SHP77 treated with DMSO at 0.1 percent for 48 hours (cell line): Measurements from ENCODE around the gene FLNB.
"Not testable (repeated sequence)": the region's sequence is repeated elsewhere in the genome, so short reads cannot be mapped to it uniquely, and the experiment has no call there.

ENCODE experiments used
- DNase-seq: peaks from one replicate; lab custom pipeline; 2025; lab: John Stamatoyannopoulos, UW

FLNB gene

DNA sequence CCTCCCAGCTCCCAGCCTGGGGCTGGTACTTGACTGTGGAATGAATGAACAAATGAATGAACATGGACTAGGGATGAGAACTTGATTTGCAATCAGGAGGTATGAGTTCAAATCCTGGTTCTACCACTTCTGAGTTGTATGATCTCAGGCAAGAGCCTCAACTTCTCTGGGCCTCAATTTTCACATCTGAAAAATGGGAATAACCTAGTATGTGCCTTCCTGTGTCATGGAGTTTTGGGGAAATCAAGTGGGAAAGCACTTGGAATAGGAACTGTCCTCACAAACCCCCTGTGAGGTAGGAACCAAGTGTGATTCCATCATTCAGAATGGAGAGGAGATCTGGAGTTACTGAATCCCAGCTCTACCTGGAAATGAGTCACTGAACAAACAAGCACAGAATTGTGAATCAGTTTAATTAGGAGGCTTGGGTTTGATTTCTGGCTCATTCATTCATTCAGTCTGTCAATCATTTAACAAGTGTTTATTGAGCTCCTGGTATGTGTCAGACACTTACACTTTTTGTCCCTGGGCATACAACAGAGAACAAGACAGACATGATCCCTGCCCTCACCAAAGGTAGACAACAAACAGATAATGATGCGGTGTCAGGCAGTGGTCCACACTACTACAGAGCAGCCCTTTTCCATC is 172.8 kb downstream of the FLNB start:
- no peak for DNase-seq

DNA sequence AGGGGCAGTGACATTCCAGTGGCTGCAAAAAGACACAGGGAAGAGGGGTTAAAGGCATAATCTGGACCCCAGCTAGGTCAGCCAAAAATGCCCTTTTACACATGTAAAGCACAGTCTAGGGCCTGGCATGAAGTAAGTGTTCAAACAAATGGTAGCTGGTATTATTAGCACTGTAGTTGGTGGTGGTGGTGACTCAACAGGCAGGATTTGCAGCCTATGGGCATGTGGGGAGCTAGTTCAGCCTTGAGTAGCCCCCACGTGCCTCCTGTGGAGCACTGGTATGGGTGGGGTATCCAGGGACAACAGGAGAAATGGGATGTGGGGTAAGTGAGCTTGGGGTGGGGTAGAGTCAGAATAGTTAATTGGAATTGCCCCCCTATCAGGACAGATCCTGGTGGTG is 175.0 kb downstream of the FLNB start:
- DNase-seq, result no peak

DNA sequence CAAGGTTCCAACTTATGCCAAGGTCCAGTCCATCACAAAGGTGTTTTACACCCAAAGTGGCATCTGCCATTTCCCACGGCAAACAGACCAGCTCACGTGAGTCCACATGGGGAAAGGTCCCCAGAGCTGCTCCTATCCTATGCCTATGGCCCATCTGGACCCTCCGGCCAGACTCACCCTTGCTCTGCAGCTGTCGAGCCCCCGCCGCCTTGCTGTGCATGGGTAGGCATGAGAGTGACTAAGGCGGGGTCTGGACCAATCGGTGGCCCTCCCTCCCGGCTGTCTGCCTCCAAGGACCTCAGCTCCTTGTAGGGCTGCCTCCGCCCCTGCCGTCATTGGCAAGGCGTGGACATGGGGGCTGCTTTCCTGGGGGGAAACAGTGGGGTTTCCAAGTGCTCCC is 175.7 kb downstream of the FLNB start:
- DNase-seq, result no peak

DNA sequence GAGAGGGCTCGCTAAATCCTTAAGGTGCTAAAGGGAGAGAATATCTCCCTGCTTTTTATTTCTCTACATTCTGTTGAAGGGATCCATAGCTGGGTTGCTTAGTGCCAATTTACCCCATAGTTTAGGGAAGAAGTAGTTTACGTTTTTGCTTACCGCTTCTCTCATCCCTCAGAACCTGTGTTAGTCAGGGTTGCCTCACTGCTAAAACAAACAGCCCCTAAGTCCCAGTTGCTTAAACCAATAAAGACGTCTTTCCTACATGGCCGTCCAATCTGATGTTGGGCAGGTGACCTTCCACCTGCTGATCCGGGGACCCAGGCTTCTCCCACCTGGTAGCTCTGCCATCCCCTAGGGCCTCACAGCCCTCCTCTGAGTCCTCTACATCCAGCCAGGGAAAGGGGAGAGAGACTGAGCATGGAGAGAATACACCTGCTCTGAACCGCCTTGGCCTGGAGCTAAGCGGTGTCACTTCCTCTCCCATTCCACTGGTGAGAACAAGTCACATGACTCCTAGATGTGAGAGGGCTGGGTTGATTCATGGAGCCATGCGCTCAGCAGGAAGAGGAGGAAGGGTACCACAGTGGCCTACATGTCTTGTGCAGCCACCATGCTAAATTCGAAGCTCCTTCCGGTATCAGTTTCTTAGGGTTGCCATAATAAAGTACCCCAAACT is 176.2 kb downstream of the FLNB start:
- no peak for DNase-seq

DNA sequence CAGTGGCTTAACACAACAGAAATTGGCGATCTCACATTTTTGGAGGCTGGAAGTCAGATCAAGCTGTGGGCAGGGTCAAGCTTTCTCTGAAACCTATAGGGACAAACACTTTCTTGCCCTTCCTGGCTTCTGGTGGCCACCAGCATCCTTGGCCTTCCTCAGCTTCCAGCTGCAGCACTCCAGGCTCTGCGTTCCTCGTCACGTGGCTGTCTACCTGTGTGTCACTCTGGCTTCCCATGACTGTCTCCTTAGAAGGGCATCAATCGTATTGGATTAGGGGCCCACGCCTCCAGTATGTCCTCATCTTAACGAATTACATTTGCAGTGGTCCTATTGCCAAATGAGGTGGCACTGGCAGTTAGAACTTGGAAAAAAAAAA is 176.7 kb downstream of the FLNB start:
- no peak for DNase-seq

DNA sequence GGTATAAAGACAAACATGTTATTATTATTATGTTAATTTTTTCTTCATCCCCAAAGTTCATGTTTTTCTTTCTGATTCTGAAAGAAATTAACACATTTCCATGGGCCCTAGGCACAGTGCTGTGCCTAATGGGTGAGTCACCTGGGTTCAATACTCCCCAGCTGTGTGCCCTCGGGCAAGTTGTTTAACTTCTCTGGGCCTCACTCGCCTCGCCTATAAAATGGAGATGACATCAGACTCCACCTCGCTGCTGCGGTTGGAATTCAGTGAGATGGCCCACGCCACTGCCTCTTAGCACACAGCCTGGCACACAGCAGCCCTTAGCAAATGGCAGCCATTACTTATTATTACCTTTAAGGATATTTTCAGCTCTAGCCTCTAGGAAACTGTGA is 179.9 kb downstream of the FLNB start:
- DNase-seq, result no peak

DNA sequence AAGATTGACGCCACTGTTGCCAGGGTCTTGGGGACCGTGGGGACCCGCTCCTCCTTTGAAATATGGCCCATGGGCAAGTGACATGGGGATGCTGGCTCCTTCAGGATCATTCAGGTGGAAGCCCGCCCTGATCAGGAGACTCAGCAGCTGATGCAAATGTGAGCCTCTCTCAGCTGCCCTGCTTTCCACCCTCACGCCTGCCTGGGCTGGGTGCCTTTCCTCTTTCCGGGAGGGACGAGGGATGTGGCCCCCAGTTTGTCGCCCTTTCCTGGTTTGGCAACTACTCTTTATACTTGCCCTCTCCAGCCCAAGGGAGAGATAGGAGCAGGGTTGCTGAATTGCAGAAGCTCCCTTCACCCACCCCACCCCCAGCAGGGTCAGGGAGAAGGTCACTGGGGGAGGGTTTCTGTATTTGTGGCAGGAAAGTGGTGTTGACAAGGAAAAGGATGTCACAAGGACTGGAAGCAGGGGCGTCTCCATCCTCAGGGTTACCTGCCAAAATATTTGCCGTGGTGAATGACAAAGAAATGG is 180.8 kb downstream of the FLNB start:
- no peak for DNase-seq

DNA sequence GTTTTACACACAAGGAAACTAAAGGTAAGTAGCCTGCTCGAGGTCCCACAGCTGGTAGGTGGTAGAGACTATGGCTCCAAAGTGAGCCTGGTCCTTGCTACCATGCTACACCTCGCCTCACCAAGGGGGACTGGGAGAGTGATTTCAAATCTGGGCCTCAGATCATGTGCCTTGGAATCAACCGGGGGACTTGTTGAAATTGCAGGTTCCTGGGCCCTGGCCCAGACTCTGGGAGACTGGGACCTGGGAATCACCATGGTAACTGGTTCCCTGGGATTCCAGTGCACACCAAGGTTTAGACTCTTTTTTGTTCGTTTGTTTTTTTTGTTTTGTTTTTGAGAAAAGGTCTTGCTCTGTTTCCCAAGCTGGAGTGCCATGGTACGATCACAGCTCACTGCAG is 181.5 kb downstream of the FLNB start:
- DNase-seq, result no peak

DNA sequence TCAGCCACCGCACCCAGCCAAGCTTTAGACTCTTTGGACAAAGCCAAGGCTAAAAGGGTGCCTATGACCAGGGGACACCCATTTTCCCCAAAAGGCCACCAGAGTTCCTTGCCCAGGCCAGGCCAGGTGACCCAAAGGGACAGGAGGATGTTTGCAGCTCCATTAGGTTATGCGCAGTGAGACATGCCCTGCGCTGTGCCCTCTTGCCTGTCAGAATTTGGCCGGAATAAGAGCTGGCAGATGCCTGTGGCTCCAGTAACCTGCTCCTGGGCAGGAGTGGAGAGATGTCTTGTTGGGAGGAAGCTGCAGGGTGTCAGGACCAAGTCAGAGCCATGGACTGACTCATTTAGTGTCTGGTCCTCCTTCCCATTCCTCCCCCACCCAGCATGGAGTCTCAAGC is 182.1 kb downstream of the FLNB start:
- no peak for DNase-seq

DNA sequence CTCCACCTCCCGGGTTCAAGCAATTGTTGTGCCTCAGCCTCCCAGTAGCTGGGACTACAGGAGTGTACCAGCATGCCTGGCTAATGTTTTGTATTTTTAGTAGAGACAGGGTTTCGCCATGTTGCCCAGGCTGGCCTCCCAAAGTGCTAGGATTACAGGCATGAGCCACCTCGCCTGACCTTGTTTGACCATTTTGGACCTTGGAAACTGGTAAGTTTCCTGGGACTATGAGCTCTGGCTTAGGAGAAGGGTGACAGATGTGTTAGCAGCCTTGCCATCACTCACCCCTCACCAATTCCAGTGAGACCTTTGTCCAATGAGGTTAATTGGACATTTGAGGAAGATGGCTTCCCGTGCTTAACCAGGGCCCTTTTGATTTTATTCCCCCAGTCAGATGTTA is 182.7 kb downstream of the FLNB start:
- no peak for DNase-seq

DNA sequence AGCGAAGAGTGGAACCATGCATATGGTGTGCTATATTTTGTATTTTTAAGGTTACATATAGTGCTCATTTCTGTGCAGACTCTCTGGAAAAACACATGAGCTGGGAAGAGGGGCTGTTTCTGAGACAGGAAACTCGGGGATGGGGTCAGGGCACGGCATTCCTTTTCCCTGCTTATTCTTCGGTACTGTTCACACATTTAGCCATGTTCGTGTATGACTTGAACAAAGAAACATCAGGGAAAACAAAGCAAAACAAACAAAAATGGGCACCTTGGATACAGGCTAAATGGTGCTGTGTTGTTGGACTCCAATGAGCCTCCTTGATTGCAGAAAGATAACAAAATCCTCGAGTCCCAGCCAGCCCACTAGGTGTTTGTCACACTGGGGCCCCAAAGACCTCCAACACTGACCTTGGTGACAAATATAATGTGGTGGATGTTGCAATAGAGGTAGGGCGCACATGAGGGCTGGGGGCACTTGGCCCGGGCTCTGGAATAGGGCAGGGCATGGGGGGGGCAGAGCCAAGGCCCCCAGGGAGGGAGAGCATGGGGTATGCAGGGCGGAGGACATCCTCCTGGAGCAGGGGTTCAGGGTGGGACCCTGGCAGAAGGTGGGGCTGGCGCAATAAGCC is 183.3 kb downstream of the FLNB start:
- DNase-seq, result no peak

DNA sequence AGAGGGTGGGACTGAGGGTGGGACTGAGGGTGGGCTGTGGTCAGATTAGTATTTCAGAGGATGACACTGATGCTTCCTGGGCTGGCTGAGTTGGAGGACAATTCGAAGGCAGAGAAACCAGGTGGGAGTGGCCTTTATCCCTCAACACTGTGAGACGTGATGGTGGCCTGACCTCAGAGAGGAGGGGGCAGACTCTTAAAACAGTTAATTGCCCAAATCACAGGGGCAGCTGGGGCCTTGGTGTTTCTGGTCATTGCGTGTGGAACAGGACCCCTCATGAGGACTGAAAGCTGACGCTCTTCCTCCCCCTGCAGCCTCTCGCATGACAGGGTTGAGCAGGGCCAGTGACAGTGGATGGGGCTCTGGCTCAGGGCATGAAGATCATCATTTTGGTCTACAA is 183.8 kb downstream of the FLNB start:
- DNase-seq, result no peak

DNA sequence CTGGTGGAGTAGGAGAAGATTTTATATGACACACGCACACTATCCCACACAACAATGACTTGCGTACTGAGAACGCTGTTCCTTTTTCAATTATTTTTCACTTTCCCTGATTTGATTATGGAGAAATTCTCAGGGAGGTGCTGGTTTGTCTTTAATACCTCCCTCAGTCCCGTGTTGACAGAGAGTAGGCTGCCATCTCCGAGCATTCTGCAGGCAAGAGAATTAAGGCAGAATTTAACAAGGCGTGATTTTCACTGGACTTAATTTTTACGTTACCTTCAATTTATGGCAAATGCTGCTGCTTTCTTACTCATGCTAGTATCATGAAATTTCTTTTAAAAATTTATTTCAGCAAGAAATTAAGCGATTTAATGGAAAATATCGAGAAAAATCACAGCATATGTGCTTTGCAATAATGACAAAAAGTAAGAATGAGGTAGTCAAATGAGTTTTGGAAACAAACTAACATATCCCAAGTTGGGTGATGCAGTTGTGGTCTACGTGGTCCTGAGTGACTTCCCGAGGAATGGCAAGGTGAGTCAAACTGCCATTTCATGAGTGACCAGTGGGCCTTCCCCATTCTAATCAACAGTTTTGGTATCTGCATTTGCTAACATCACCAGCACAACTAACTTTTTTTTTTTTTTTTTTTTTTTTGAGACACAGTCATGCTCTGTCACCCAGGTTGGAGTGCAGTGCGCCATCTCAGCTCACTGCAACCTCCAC is 185.6 kb downstream of the FLNB start:
- no peak for DNase-seq

DNA sequence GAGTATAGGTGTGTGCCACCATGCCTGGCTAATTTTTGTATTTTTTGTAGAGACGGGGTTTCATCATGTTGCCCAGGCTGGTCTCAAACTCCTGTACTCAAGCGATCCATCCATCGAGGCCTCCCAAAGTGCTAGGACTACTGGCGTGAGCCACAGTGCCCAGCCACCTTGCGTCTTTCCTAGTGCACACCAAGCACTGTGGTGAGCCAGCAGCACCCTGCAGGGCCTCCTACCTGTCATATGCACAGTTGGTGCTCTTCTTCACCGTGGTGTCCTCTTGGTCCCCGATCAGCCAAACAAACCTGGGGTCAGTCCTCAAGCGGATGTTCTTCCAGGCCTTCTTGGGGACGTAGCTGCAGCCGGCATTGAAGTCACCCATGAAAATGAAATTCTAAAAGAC is 189.4 kb downstream of the FLNB start:
- DNase-seq, result no peak

DNA sequence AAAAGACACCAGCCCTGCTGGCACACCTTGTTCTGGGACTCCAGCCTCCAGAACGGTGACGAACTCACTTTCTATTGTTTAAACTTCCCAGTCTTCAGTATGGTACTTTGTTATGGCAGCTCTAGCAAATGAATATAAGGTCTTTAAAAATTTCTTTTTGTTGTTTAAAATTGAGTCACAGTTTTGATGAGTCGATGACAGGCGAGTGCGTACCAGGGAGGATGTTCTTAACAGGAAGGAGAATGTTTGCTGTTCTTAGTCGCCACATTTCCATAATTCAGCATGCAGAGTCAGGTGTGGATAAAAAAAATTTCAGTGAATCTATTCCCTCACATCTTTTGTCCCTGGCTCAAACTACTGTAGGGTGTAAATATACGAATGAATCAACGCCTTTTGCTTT is 190.1 kb downstream of the FLNB start:
- DNase-seq, result no peak

DNA sequence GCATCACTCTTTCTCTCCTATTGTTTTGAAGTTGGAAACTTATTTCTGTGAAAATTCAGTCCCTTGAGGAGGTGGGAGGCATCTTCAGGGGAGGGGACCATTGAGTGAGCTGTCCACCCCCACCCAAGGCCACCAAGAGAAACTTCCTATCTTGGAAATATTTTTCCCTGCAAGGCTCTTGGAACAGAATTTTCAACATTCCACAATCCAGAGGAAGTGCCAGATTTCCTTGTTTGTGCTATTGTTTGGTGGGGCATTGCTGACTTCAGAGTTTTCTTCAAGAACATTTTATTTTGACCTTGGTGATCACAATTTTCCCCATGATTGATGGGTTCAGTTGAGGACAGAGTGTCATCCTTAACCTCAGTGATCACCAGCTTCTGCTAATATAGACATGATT is 190.6 kb downstream of the FLNB start:
- no peak for DNase-seq

DNA sequence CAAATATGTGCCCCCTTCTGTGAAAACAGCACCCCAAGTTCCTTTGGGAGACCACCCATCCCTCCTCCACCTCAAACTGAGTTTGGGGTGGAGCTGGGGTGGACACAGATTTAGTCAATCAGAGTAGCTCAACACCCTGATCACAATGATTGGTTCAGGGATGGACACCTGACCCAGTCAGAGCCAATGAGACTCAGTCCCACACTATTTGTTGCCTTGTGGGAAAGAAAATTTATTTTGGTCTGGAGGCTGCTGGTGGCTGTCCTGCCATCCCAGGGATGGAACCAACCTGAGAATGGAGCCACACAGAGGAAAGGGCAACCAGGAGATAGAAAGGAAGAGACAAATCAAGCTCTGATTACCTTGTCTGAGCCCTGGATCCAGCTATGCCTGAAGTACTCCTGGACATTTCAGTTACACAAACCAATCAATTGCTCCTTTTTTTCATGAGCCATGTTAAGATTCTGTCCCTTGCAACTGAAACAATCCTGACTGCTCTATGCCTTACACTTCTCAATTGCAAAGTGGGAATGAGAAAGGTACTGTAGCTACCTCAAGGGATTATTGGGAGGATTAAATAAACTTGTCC is 192.0 kb downstream of the FLNB start:
- DNase-seq, result no peak

DNA sequence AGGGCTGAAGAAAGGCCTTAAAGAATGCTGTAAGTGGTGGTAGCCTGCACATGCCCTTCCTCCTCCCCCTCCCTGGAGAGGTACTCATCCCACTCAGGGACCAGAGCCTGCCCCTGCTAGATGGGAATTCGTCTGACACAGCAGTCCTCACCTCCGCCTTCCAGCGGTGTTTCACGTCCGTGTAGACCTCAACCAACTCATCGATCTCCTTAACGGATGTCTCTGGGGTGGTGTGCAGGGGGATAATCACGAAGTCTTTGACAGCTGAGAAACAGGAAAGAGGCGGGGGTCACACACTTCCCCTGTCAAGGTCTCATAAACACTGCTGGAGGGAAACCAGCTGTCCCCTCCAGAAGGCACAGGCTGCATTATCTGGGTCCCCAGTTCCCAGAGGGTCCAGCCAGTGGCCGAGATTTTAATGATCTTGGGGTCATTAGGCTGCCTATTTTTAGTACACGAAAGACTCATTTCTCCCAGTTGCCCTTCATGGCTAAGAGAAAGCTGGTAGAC is 192.7 kb downstream of the FLNB start:
- no peak for DNase-seq

DNA sequence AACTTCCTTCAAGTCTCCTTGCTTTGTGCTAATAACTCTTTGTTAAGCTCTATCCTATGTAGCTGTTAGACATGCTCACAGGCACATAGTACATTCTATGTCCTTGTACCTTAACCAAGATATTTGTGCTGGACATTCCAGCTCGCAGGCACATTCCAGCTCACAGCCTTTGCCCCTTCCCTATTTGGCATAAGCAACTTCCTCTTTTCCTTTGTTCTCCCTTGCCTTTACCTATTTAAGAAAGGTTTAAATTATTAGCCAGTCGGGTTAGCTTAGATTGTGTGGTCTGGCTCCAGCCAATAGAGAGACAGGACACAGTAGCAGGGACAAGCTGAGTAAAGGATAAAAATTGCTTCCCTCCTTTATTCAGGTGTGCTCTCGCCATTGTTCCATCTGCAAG is 193.2 kb downstream of the FLNB start:
- not testable (repeated sequence) for DNase-seq

DNA sequence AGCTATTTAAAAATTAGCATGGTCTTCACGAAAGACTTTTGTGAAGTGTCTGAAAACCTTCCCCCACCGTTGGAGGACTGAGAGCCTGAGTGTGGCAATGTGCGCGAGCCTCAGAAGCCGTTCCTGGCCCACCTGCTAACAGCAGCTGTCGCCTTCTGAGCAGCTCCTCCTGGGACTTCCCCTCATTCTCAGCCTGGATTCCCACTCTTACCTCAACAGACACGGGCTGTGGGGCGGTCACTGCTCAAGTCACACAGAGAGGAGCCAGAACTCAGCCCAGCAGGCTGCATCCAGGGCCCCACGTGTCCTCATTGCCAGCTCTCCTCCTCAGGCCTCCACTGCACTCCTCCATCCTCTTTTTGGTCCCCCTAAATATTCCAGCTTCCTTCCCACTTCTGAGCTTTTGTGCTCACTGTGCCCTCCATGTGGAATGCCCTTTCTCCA is 194.7 kb downstream of the FLNB start:
- DNase-seq, result no peak

DNA sequence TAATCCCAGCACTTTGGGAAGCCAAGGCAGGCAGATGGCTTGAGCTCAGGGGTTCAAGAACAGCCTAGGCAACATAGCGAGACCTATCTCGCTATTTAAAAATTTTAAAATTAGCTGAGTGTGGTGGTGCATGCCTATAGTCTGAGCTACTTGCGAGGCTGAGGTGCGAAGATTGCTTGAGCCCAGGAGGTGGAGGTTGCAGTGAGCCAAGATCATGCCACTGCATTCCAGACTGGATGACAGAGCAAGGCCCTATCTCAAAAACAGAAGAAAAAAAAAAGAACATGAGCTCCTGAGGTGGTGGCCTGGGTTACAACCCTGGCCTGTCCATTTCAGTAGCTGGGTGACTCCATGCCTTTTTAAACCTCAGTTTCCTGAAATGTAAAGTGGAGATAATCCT is 195.3 kb downstream of the FLNB start:
- DNase-seq, result no peak

DNA sequence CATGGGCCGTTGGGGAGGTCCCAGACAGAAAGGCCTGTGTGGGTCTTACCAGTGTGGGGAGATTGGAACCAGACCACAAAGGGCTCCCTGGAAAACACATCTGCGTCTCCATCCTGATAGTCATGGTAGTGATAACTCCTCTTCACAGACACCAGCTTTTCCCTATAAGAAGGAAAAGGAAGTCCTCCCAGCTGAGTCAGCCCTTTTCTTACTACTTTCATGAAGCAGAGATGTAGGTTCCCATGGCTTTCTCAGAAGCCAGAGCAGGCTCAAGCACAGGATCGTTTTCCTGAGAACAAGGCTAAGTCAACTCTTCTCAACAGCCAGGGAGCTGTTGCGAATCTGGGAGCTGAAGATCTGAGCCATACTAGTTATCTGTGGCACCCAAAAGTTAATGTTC is 196.5 kb downstream of the FLNB start:
- DNase-seq, result no peak
